CD1c-positive myeloid dendritic cell (primary cell): ENCODE data around the gene GNPDA2.
A peak's percentile ranks its signal among the peaks of the same experiment; 100 is the strongest.

Experiments
- DNase-seq: peaks from one replicate; pipeline ENCODE4 v3.0.0-alpha.2; 2016; ENCODE audit errors: extremely low spot score

Gene GNPDA2

DNA sequence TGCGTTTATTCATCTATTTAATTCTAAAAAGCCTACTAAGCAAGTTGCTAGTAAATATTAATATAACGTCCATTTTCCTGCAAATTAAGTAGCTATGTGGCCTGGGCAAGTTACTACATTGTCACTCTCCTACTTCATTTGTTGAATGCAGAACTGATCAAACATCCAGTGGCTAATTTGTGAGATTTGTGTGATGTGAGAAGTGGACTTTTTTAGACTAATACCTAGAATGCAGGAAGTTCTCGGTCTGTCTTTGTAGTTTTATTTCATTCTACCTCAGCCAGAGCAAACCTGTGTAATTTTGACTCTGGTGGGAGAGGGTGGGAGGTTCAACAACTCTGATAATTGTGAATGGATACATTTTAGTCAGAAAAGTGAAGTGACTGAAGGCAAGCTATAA, 47.3 kb downstream of the GNPDA2 start:
- DNase-seq: peak; percentile 34

- DNase-seq: peak; percentile 94
Observed at GRCh38 chr4:44678094-44679041, 48.0 kb downstream of the GNPDA2 start, which contains the start of gene GUF1. TSS of gene GUF1 (plus strand) at chr4:44678420. CDS start at chr4:44678623, 203 bp downstream.

DNA sequence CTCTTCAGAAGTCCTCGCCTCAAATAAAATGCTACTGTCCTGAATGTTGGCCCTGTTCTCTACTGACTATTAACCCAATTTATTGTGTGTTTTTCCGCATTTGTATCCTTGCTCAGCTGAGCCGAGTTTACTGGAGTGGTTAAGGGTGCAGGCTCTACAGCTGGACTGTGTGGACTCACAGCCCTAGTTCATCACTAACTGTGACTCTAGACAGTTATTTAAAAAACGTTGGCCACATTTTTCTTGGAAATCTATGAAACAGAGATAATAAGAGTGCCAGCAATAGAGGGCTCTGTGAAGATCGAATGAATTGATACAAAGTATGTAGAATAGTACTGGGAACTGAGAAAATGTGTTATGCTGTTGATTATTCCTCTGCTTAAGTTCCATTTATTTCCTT, 51.0 kb downstream of the GNPDA2 start:
- DNase-seq: no peak

DNA sequence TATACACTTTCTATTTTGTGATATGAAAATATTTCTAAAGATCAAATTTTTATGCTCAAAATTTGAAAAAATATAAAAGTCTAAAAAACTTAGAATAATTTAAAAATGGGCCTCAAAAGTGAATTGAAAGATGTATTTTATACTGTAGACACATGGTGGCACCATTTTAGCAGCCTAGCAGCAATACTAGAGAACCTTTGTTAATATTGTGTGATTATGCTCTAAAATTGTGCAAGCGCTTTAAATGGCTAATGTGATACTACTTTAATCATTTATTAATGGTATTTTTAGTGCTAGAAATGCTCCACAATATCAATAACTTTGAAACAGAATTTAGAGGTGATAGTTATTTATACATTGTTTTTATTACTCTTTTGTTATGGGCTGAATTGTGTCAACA, 51.9 kb downstream of the GNPDA2 start:
- DNase-seq: no peak

GRCh38 chr4:44671636-44672035, 54.7 kb downstream of the GNPDA2 start:
- no peak for DNase-seq

GRCh38 chr4:44670506-44671199, 55.7 kb downstream of the GNPDA2 start:
- DNase-seq: no peak

- no peak for DNase-seq
Observed at GRCh38 chr4:44668526-44668925, 57.8 kb downstream of the GNPDA2 start.

- DNase-seq: no peak
Observed at GRCh38 chr4:44663539-44664263, 62.7 kb downstream of the GNPDA2 start.

DNA sequence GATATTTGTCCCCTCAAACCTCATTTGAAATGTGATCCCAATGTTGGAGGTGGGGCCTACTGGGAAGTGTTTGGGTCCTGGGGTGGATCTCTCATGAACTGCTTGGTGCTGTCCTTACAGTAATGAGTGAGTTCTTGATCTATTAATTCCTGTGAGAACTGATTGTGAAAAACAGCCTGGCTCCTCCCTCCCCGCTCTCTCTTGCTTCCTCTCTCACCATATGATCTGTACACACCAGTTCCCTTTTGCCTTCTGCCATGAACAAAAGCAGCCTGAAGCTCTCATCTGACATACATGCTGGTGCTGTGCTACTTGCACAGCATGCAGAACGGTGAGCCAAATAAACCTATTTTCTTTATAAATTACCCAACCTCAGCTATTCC, 63.7 kb downstream of the GNPDA2 start:
- DNase-seq: peak; percentile 18

DNA sequence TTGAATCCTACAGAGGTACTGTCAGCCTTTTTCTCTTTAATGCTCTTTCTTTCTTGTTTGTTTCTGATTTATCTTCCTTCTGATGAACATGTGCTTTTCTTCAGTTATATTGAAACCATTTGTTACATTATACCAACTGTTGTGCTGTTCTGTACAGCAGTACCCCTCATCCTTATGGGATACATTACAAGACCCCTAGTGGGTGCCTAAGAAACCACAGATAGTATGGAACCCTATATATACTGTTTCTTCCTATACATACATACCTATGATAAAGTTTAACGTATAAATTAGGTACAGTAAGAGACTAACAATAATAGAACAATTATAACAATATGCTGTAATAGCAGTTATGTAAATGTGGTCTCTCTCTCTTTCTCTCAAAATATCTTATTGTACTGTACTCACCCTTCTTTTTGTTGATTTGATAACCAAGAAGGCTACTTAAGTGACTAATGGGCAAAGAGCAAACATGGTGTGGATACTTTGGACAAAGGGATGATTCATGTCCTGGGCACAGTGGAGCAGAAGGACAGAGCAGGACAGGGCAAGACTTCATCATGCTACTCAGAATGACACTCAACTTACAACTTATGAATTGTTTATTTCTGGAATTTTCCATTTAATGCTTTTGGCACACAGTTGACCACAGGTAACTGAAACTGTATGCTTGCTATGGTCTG, 64.3 kb downstream of the GNPDA2 start:
- no peak for DNase-seq

GRCh38 chr4:44660396-44660795, 66.0 kb downstream of the GNPDA2 start:
- DNase-seq: no peak

DNA sequence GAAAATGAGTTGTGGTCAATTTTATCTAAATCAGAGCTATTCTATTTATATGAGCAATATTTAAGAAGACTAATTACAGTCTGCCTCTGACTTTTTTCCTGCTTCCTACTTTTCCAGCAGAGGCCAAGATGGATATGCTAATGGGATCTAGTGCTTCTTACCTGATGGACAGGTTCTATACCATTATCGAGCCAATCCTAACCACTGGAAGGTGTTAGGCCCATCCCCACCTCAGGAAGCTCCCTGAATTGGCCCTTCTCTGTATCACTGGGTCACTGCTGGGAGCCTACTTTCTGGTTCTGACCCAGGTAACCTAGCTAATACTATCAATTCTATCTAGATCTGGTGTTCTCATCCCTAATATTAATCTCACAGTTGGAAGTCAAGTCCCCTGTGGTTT, 74.4 kb downstream of the GNPDA2 start:
- no peak for DNase-seq
